Transverse colon (tissue), 4 donors: ENCODE measurements around the gene MYLK.

Experiments used
- CTCF ChIP-seq, 5 experiments: fragments of 200-600 bp in 3 of 5; fragments of 450-650 bp in 2 of 5; sonication (generic) in 3 of 5; IDR thresholded peaks; 1 replicate in 2 of 5; 2 replicates in 3 of 5; pipeline ENCODE4 v1.5.1; 2016 to 2017; ENCODE audit warnings: antibody characterized with exemption in 5 of 5, inconsistent platforms in 3 of 5, mild to moderate bottlenecking in 2 of 5, moderate library complexity in 1 of 5
- EP300 ChIP-seq: sonication (generic); formaldehyde crosslinking; IDR thresholded peaks from one replicate; pipeline ENCODE4 v1.6.1; 2017; ENCODE audit warnings: antibody characterized with exemption, low read depth
- POLR2AphosphoS5 ChIP-seq, 3 donors: sonication (generic); formaldehyde crosslinking; IDR thresholded peaks; one replicate each; pipeline ENCODE4 v1.6.1; 2016; ENCODE audit warnings: antibody characterized with exemption in 3 of 3

GRCh38 chr3:123696808-123697207, 187.3 kb downstream of the MYLK start:
- no peak for TF ChIP-seq EP300
- TF ChIP-seq CTCF (IDR thresholded peaks at IDR 0.05), result no peak
- no peak for TF ChIP-seq POLR2AphosphoS5 (IDR thresholded peaks at IDR 0.05)
